Endothelial cell of umbilical vein (primary cell): ENCODE results near the gene CD74. TPM values are rescaled to one million over a fixed set of nuclear protein-coding genes. Genes with fewer than 3 reads are reported as not detected.

Experiments
- BruUV-seq: library from RNA; stranded (reverse); fragments of 400-500 nt; replicated peaks from 2 replicates; lab custom pipeline; 2021; lab: Mats Ljungman, UMichigan
- CTCF ChIA-PET: fragments of 300-600, 350-600 bp; sonication (Branson Sonifier 250); formaldehyde crosslinking; loops from one replicate; lab custom pipeline; 2021; ENCODE audit warnings: antibody characterized with exemption, inconsistent platforms; lab: Charles Lee
- POLR2A ChIA-PET: fragments of 300-600, 350-600 bp; sonication (Branson Sonifier 250); formaldehyde crosslinking; loops from one replicate; lab custom pipeline; 2021; ENCODE audit warnings: antibody characterized with exemption, inconsistent platforms; lab: Charles Lee
- DNase-seq: peaks from one replicate; pipeline ENCODE4 v3.0.0-alpha.2; 2011; ENCODE audit warnings: low read depth, low spot score
- FAIRE-seq: peaks from 2 replicates; lab custom pipeline; 2011; peaks lifted over from hg19 to GRCh38; lab: Jason Lieb, UNC
- H2AFZ ChIP-seq: 2 replicates; pipeline ENCODE4 v1.6.0; 2012; ENCODE audit warnings: low read depth, low read length, control low read depth, inconsistent platforms
- H3K27ac ChIP-seq: 2 replicates; pipeline ENCODE4 v1.5.1; 2011; ENCODE audit warnings: low read depth, mild to moderate bottlenecking, control low read depth, low read length, moderate library complexity; ENCODE audit not compliant: insufficient read depth
- H3K27me3 ChIP-seq, 2 experiments: 2 replicates each; pipeline versions ENCODE4 v1.6.0 to v1.6.1; 2011; ENCODE audit warnings: low read length in 2 of 2, mixed read lengths in 1 of 2; ENCODE audit not compliant: control insufficient read depth in 2 of 2, insufficient read depth in 2 of 2
- H3K36me3 ChIP-seq, 2 experiments: 2 replicates in 1 of 2; 3 replicates in 1 of 2; pipeline ENCODE4 v1.5.1; 2011; ENCODE audit warnings: low read length in 2 of 2, mild to moderate bottlenecking in 1 of 2, moderate library complexity in 1 of 2; ENCODE audit not compliant: control insufficient read depth in 2 of 2, insufficient read depth in 2 of 2; ENCODE audit errors: extremely low read depth in 1 of 2
- H3K4me1 ChIP-seq: 3 replicates; pipeline ENCODE4 v1.5.1; 2011; ENCODE audit warnings: mild to moderate bottlenecking, low read length; ENCODE audit not compliant: control insufficient read depth, insufficient read depth; ENCODE audit errors: extremely low read depth
- H3K4me2 ChIP-seq: 2 replicates; pipeline ENCODE4 v1.6.1; 2011; ENCODE audit warnings: low read length, control low read depth, mixed read lengths; ENCODE audit not compliant: insufficient read depth
- H3K4me3 ChIP-seq, 3 experiments: fragments of 200-600 bp in 1 of 3; sonication (generic), shearing (Covaris generic) in 1 of 3; replicated peaks in 1 of 3; 2 replicates each; pipeline ENCODE4 v1.5.1; 2011 to 2016; ENCODE audit warnings: control low read depth in 3 of 3, low read length in 3 of 3, mild to moderate bottlenecking in 2 of 3, inconsistent platforms in 1 of 3, low read depth in 1 of 3, moderate library complexity in 1 of 3; ENCODE audit not compliant: insufficient read depth in 1 of 3
- H3K79me2 ChIP-seq: 2 replicates; pipeline ENCODE4 v1.6.0; 2012; ENCODE audit warnings: low read length, inconsistent platforms; ENCODE audit not compliant: control insufficient read depth, insufficient read depth
- H3K9ac ChIP-seq: replicated peaks from 2 replicates; pipeline ENCODE3; 2011; ENCODE audit warnings: low read length, control low read depth; ENCODE audit not compliant: insufficient read depth; ENCODE audit errors: extremely low read depth
- H3K9me1 ChIP-seq: replicated peaks from 3 replicates; pipeline ENCODE4 v1.6.0; 2011; ENCODE audit warnings: mild to moderate bottlenecking, low read length; ENCODE audit not compliant: control insufficient read depth, insufficient read depth; ENCODE audit errors: extremely low read depth
- H3K9me3 ChIP-seq: replicated peaks from 2 replicates; pipeline ENCODE4 v1.5.1; 2012; ENCODE audit warnings: low read length, inconsistent platforms; ENCODE audit not compliant: control insufficient read depth, insufficient read depth
- H4K20me1 ChIP-seq: replicated peaks from 2 replicates; pipeline ENCODE3; 2011; ENCODE audit warnings: mild to moderate bottlenecking, low read length; ENCODE audit not compliant: control insufficient read depth, insufficient read depth; ENCODE audit errors: extremely low read depth
- CTCF ChIP-seq, 2 donors: IDR thresholded peaks; 1 replicate in 1 of 2; 2 replicates in 1 of 2; pipeline ENCODE4 v1.5.1; 2011; ENCODE audit warnings: low read length in 2 of 2, mild to moderate bottlenecking in 2 of 2, moderate library complexity in 2 of 2, control low read depth in 1 of 2, inconsistent platforms in 1 of 2, low read depth in 1 of 2; ENCODE audit not compliant: insufficient read depth in 1 of 2; ENCODE audit errors: extremely low read depth in 1 of 2
- EZH2 ChIP-seq: IDR thresholded peaks from 2 replicates; pipeline ENCODE4 v1.6.1; 2012; ENCODE audit warnings: borderline replicate concordance, low read depth, mild to moderate bottlenecking, moderate library complexity, low read length, inconsistent platforms; ENCODE audit not compliant: severe bottlenecking
- FOS ChIP-seq: IDR thresholded peaks from 2 replicates; pipeline ENCODE4 v1.6.1; 2011; ENCODE audit warnings: mild to moderate bottlenecking, low read length, moderate library complexity, borderline replicate concordance; ENCODE audit not compliant: insufficient read depth
- GATA2 ChIP-seq: IDR thresholded peaks from 2 replicates; pipeline ENCODE4 v1.7.0; 2011; ENCODE audit warnings: low read depth, mild to moderate bottlenecking, moderate library complexity, mixed read lengths, low read length; ENCODE audit not compliant: insufficient read length, insufficient read depth
- JUN ChIP-seq: IDR thresholded peaks from 2 replicates; pipeline ENCODE4 v1.6.1; 2011; ENCODE audit warnings: borderline replicate concordance, low read depth; ENCODE audit not compliant: insufficient read length, insufficient read depth
- MAX ChIP-seq: IDR thresholded peaks from 2 replicates; pipeline ENCODE4 v1.6.1; 2011; ENCODE audit not compliant: insufficient read depth, insufficient read length
- MYC ChIP-seq: IDR thresholded peaks from one replicate; pipeline ENCODE4 v1.6.1; 2011; ENCODE audit warnings: mild to moderate bottlenecking, low read depth, low read length
- POLR2A ChIP-seq: IDR thresholded peaks from 2 replicates; pipeline ENCODE4 v1.6.1; 2012; ENCODE audit warnings: low read depth, mild to moderate bottlenecking, control low read depth, low read length
- POLR2AphosphoS5 ChIP-seq: IDR thresholded peaks from 2 replicates; pipeline ENCODE4 v1.6.1; 2012; ENCODE audit warnings: low read depth, mild to moderate bottlenecking, control low read depth, low read length, moderate library complexity; ENCODE audit not compliant: insufficient read depth
- dilution Hi-C: fragments of 300-500 bp; cut with MboI; formaldehyde crosslinking; loops from one replicate; pipeline ENCODE4 v1.15.0; 2019; ENCODE audit warnings: low sequenced_read_pairs; ENCODE audit not compliant: extremely low pct_ligation_motif_present
- intact Hi-C: fragments of 100-400 bp; cut with micrococcal nuclease; formaldehyde crosslinking; loops from one replicate; pipeline ENCODE4 v1.10.0; 2022
- polyA plus RNA-seq, 4 experiments: library from polyadenylated mRNA; depleted of rRNA in 3 of 4; stranded (reverse) in 3 of 4; unstranded in 1 of 4; fragments of >200 nt; gene quantifications; 2 replicates each; pipeline versions ENCODE4 v1.2.1 to v1.2.3, GENCODE V29; 2011 to 2012; ENCODE audit warnings: missing spikeins in 1 of 4
- total RNA-seq: library from RNA; stranded (reverse); gene quantifications from 2 replicates; pipeline ENCODE4 v1.2.3, GENCODE V29; 2021

Gene CD74
- total and polyA plus RNA-seq, 2 donors (not counting 3 experiments of a cell fraction or from before 2014, with no cell fraction given) = 0.62 to 1.3 TPM

GRCh38 chr5:150352244-150353031 is 60.3 kb downstream of the CD74 start:
- POLR2A ChIA-PET = no interaction called here
- Histone ChIP-seq H4K20me1 (no peaks in the 10 kb centered on the region), H3K27me3 (no peaks in the 10 kb centered on the region), H3K9ac (no peak overlapping the region), H3K9me1 (no peaks in the 10 kb centered on the region), H3K4me3 (no peak overlapping the region), H3K36me3 (no peaks in the 10 kb centered on the region), H2AFZ (no peak overlapping the region), H3K9me3 (no peaks in the 10 kb centered on the region), H3K4me2 (no peak overlapping the region), H3K27ac (no peak overlapping the region), H3K79me2 (no peaks in the 10 kb centered on the region), H3K4me1 (peaks cover 3% of the 10 kb centered on the region)
- CTCF ChIA-PET = interaction anchor here (1.3 to 3.0 kb wide), 5 partner anchors 13 to 84 kb away, joined by 5 to 25 read pairs (median 10); no protein-coding TSS in a partner anchor
- BruUV-seq = no TSS peak
- FAIRE-seq (no peak), DNase-seq (no peak)
- TF ChIP-seq MAX (no peak), GATA2 (no peak), MYC (no peak), EZH2 (no peak), JUN (no peak), CTCF (IDR thresholded peaks at IDR 0.05; ENCODE audit: extremely low read depth in 1 of 2, insufficient read depth in 1 of 2, low read depth in 1 of 2, low read length in 2 of 2) (no peak), POLR2A (no peak), FOS (no peak), POLR2AphosphoS5 (no peak)
- intact Hi-C loops (no loop called here), dilution Hi-C loops (no loop called here)

Other genes starting within 250 kb of the CD74 start
- not detected in 2 replicates for gene CDX1, start 246.1 kb downstream of the CD74 start, total RNA-seq
- gene CDX1, start 246.1 kb downstream of the CD74 start, polyA plus RNA-seq = not detected in 2 replicates
- gene SLC6A7, start 222.8 kb downstream of the CD74 start, total RNA-seq = not detected in 2 replicates
- not detected in 2 replicates for gene SLC6A7, start 222.8 kb downstream of the CD74 start, polyA plus RNA-seq
- not detected in 2 replicates for gene CAMK2A, start 123.1 kb downstream of the CD74 start, total RNA-seq
- not detected in 2 replicates for gene CAMK2A, start 123.1 kb downstream of the CD74 start, polyA plus RNA-seq
- gene ARSI, start 110.0 kb downstream of the CD74 start, total RNA-seq = 0.20 TPM in 1 of 2 replicates, not detected in the other
- 0.03 and 0.17 TPM in 2 replicates for gene ARSI, start 110.0 kb downstream of the CD74 start, polyA plus RNA-seq
- gene TCOF1, start 55.2 kb downstream of the CD74 start, total RNA-seq = 47.2 and 52.0 TPM in 2 replicates
- gene TCOF1, start 55.2 kb downstream of the CD74 start, polyA plus RNA-seq = 10.5 and 11.2 TPM in 2 replicates
- gene RPS14, start 36.8 kb upstream of the CD74 start, total RNA-seq = 1,852 and 2,034 TPM in 2 replicates
- 4,491 and 5,521 TPM in 2 replicates for gene RPS14, start 36.8 kb upstream of the CD74 start, polyA plus RNA-seq
- gene NDST1, start 95.2 kb upstream of the CD74 start, total RNA-seq = 86.5 and 102 TPM in 2 replicates
- 38.6 and 42.6 TPM in 2 replicates for gene NDST1, start 95.2 kb upstream of the CD74 start, polyA plus RNA-seq
- 93.9 and 121 TPM in 2 replicates for gene SYNPO, start 227.8 kb upstream of the CD74 start, total RNA-seq
- 56.9 and 68.4 TPM in 2 replicates for gene SYNPO, start 227.8 kb upstream of the CD74 start, polyA plus RNA-seq
- 1.1 and 1.2 TPM in 2 replicates for gene MYOZ3, start 248.3 kb upstream of the CD74 start, total RNA-seq
- gene MYOZ3, start 248.3 kb upstream of the CD74 start, polyA plus RNA-seq = 0.43 and 0.59 TPM in 2 replicates